Measurements from ENCODE around the gene BAX. TPM values are rescaled to one million over a fixed set of nuclear protein-coding genes. Genes with fewer than 3 reads are reported as not detected.

The BAX gene
- polyA plus RNA-seq, 6 donors from 2014 or later = 56.0 to 88.2 (median 68.3) TPM

DNA sequence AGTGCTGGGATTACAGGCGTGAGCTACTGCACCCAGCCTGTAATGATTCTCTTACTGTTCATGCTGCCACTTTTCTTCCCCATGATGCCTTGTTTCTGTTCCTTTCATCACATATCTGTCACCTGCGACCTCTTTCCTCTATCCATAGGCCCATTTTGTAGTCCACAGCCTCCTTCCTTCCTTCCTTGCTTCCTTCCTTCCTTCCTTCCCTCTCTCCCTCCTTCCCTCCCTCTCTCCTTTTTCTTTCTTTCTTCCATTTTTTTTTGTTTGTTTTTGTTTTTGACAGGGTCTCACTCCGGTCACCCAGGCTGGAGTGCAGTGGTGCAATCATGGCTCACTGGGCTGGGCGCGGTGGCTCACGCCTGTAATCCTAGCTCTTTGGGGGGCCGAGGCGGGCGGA, 34.2 kb downstream of the BAX start:
- Mint-ChIP-seq H3K36me3 (peaks cover 9 to 17% of the 10 kb centered on the region in 2 donors), H3K27me3 (no peaks in the 10 kb centered on the region), H3K4me1 (peaks cover 19 to 36% (median 24%) of the 10 kb centered on the region in 3 donors)

DNA sequence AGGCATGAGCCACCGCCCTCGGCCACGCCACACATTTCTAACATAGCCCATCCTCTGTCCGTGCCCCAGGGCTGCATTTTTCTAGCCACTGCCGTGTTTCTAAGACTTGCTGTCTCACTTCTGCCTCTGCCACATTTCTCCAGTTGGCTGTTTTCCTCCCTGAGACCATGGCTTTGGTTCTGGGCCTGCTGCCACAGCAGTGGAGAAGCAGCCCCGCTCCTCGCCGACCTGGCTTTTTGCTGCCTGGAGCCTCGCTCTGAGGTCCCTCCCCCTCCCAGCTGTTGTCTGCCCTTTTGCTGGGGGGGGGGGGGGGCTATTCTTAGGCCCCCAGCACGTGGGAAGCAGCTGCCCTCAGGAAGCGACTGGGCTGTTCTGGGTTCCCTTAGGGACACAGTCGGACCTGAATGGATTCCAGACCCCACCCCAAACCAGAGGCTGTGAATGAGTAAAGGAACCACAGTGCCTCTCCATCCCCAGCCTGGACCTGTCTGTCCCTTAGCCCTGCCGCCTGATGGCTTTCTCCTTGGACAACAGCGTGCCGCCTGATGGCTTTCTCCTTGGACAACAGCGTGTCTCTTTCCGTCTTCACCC, 35.1 kb downstream of the BAX start:
- H3K27me3 Mint-ChIP-seq = no peaks in the 10 kb centered on the region
- peaks cover 9 to 17% of the 10 kb centered on the region in 2 donors for H3K36me3 Mint-ChIP-seq
- H3K4me3 Mint-ChIP-seq = peak overlapping the region in 2 of 8 donors; percentile 3 to 57
- DNase-seq (no peak), ATAC-seq (ENCODE audit: low read depth in 2 of 2) (no peak)
- peak overlapping the region in 2 of 6 donors; percentile 65 to 87 for H3K27ac Mint-ChIP-seq
- H3K9me3 Mint-ChIP-seq = peaks cover 0 to 2% (median 0%) of the 10 kb centered on the region in 7 donors
- peaks cover 25 to 42% (median 32%) of the 10 kb centered on the region in 3 donors for H3K4me1 Mint-ChIP-seq

More for the DNA sequence above, 34.2 kb downstream of the BAX start:
- peak overlapping the region in 1 of 6 donors; percentile 70 for H3K27ac Mint-ChIP-seq
- ATAC-seq (ENCODE audit: low read depth in 2 of 2) (no peak), DNase-seq (no peak)
- peak overlapping the region in 1 of 8 donors; percentile 71 for H3K4me3 Mint-ChIP-seq
- H3K9me3 Mint-ChIP-seq = peaks cover 0 to 2% (median 0%) of the 10 kb centered on the region in 7 donors

DNA sequence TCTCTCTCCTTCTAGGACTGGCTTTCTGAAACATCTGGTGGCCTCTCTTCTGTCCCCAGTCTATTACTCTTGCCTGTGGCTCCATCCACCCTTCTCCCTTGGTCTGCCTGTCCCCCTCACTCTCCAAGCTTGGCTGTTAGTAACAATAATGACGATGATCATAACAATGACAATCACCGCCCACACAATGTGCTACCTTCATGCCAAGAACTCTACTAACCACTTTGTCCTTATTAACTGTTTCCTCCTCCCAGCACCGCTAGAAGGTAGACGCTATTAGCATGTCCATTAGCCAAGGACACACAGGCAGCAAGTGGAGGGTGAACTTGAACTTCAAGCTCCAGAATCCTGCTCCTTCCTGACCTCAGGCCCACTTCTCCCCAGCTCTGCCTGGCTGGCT, 35.7 kb downstream of the BAX start:
- ATAC-seq (ENCODE audit: low read depth in 2 of 2) (no peak), DNase-seq (no peak)
- peaks cover 0 to 2% (median 0%) of the 10 kb centered on the region in 7 donors for H3K9me3 Mint-ChIP-seq
- H3K27me3 Mint-ChIP-seq = no peaks in the 10 kb centered on the region
- H3K4me1 Mint-ChIP-seq = peaks cover 31 to 48% (median 37%) of the 10 kb centered on the region in 3 donors
- H3K36me3 Mint-ChIP-seq = peaks cover 9 to 17% of the 10 kb centered on the region in 2 donors
- peak overlapping the region in 1 of 6 donors; percentile 86 for H3K27ac Mint-ChIP-seq
- peak overlapping the region in 2 of 8 donors; percentile 6 to 57 for H3K4me3 Mint-ChIP-seq

DNA sequence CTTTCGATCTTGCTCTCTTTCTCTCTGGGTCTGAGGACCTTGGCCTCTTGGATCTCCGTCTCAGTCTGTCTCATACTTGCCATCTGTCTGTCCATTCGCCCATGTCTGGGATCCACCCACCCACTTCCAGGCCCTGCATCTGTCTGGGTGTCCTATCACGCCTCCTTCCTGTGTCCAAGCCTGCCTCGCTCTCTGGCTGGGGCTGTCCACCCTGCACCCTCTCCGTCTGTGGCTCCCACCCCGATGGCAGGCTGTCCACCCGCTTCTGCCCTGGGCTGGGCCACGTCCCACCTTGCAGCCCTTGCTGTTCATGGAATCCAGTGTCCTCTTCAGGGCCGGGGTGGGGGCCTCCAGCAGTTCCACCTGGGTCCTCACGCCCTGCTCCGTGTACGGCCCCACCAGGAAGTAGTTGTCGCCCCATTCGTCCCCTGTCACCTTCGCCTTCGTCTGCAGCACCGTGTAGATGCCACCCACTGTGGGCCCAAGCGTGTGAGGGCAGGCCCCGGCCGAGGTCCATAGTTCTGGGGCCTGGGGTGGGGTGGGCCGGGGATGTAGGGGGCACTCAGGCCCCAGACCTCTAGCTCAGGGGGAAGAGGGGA, 36.4 kb downstream of the BAX start:
- DNase-seq (no peak), ATAC-seq (ENCODE audit: low read depth in 2 of 2) (no peak)
- H3K27ac Mint-ChIP-seq = peak overlapping the region in 3 of 6 donors; percentile 15 to 57 (median 42)
- H3K27me3 Mint-ChIP-seq = no peaks in the 10 kb centered on the region
- H3K36me3 Mint-ChIP-seq = peaks cover 9 to 17% of the 10 kb centered on the region in 2 donors
- peaks cover 0 to 2% (median 0%) of the 10 kb centered on the region in 7 donors for H3K9me3 Mint-ChIP-seq
- peak overlapping the region in 2 of 8 donors; percentile 24 to 28 for H3K4me3 Mint-ChIP-seq
- peaks cover 32 to 48% (median 37%) of the 10 kb centered on the region in 3 donors for H3K4me1 Mint-ChIP-seq

DNA sequence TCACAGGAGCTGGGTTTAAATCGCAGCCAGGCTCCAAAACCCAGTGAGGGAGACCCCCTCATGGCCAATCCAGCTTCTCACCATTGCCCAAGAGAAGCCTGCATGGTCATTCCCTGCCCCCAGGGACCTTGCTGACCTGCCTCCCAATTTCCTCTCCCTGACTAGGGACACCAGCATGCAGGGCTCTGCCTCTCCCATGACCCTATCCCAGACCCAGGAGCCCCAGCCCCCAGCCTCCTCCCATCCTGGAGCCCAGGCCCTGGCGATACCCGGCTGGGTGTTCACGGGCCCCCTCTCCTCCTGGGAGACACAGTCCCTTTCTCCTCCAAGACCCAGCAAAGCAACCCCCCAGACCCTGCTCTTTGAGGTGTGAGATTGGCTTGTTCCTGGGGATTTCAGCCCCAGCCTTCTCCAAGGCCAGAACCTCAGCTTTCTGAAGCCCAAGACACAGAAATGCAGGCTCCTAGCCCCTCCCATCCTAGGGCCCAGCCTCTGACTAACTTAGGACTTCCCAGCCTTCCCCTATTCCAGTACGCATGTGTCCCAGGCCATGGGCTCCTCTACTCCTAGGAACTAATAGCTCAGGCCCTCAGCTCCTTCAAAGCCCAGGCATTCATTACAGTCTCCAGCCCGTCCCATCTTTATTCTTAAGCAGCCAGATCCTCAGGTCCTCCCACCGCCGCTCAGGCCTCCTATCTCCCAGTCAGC, 37.4 kb downstream of the BAX start:
- no peak for DNase-seq
- Mint-ChIP-seq H3K36me3 (peaks cover 9 to 17% of the 10 kb centered on the region in 2 donors), H3K27ac (peak overlapping the region in 4 of 6 donors; percentile 20 to 97 (median 89)), H3K4me3 (peak overlapping the region; percentile 89 to 100 (median 96)), H3K9me3 (peaks cover 0 to 2% (median 0%) of the 10 kb centered on the region in 7 donors), H3K4me1 (peaks cover 36 to 50% (median 37%) of the 10 kb centered on the region in 3 donors), H3K27me3 (no peaks in the 10 kb centered on the region)
- ATAC-seq (ENCODE audit: low read depth in 2 of 2) = no peak

DNA sequence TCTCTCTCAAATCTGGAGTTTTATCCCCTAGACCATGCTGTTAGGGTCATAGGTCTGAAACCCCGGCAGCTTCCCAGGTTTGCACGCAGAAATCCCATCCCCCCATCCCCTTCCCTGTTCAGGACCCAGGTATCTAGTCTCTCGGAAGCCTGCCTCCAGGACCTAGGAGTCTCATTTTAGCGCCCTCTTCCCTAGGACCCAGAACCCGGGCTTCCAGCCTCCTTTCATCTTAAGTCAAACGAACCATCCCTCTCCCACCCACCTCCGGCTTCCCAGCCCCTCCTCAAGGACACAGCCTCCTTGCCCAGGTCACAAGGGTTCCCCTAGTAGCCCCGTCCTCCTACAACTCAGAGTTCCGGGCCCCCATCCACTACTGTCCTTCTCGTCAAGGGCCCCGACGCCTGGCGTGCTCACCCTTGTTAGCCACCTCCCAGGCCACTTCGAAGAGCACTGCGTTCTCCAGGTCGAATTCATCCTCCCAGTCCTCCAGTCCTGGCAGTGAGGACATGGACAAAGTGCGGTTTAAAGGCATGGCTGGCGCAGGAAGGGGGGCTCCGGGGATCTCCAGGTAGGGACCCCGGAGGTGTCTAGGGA, 38.0 kb downstream of the BAX start:
- H3K9me3 Mint-ChIP-seq = peaks cover 0 to 2% (median 0%) of the 10 kb centered on the region in 7 donors
- no peak for ATAC-seq (ENCODE audit: low read depth in 2 of 2)
- H3K36me3 Mint-ChIP-seq = peaks cover 9 to 17% of the 10 kb centered on the region in 2 donors
- peaks cover 34 to 48% (median 41%) of the 10 kb centered on the region in 3 donors for H3K4me1 Mint-ChIP-seq
- DNase-seq = no peak
- no peaks in the 10 kb centered on the region for H3K27me3 Mint-ChIP-seq
- H3K27ac Mint-ChIP-seq = peak overlapping the region; percentile 33 to 99 (median 89)
- peak overlapping the region; percentile 89 to 100 (median 96) for H3K4me3 Mint-ChIP-seq

DNA sequence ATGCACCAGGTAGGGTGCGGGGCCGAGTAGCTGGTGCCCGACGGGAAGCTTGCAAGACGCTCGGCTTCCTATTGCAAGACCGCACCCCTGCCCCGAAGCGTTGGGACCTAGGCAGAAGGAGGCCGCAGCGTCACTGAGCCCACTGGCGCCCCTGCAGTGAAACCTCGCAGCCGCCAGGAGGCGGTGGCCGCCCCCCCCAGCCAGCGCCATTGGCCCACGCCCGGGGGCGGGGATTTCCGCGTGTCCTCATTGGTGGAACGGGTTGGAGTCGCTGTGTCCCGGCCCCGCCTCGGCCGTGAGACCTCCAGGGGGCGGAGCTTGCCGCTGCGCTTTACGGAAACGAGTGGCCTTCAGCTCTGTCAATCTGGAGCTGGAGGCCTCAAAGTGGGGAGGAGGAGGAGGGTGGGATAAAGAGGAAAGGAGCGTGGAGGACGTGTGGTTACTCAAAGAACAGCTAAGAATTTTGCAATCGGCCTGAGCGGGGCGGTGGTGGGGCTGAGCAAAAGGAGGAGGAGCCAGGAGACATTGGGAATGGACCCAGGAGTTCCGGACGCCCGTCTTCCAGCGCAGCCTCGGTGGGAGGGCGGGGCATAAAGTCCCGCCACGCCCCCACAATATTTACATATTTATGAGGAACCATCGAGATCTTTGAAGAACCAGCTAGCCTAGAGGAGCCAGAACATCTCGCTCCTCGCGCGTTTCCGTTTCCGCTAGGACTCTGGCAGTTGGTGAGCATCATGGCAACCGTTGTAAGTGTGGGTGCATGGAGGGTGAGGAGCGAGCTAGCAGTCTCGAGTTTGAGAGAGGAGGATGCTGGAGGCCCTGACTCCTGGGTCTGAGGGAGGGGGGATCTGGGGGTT, 38.7 kb downstream of the BAX start, which contains the start of the genes GYS1 and RUVBL2:
GYS1 (minus strand) TSS at position 135 of the 860 bp plus-strand sequence. CDS start 197 bp downstream, outside the sequence.
RUVBL2 (plus strand) TSS at position 713 of the 860 bp plus-strand sequence; CDS start at position 738, 25 bp downstream.
- Mint-ChIP-seq H3K36me3 (peaks cover 6 to 9% of the 10 kb centered on the region in 2 donors), H3K27ac (peak within 1 kb of the TSS; percentile 93 to 99 (median 98)), H3K4me1 (peaks cover 39 to 49% (median 46%) of the 10 kb centered on the region in 3 donors), H3K27me3 (no peaks in the 10 kb centered on the region), H3K4me3 (peak within 1 kb of the TSS; percentile 89 to 100 (median 96)), H3K9me3 (peaks cover 0 to 2% (median 0%) of the 10 kb centered on the region in 7 donors)
- ATAC-seq (ENCODE audit: low read depth in 2 of 2) (peak; percentile 89 to 90), DNase-seq (peak; percentile 99)

DNA sequence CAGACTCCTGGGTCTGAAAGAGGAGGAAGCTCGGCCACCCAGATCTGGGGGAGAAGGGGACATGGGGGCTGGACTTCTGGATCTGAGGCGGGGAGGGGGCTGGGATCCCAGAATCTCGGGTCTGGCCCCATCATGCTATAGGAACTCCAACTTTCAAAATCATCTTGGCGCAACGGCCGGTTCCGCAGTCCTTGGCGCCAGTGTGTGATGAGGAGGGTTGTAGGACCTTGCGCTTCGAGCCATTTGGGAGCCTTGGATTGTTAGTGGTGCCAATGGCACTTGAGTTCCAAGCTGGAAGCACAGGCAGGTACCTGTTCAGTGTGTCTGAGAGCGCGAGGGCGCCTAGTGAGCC, 39.3 kb downstream of the BAX start:
- Mint-ChIP-seq H3K4me1 (peaks cover 39 to 49% (median 47%) of the 10 kb centered on the region in 3 donors), H3K9me3 (peaks cover 0 to 2% (median 0%) of the 10 kb centered on the region in 7 donors), H3K27me3 (no peaks in the 10 kb centered on the region), H3K36me3 (peaks cover 0 to 3% of the 10 kb centered on the region in 2 donors), H3K4me3 (peak overlapping the region; percentile 89 to 100 (median 96)), H3K27ac (peak overlapping the region; percentile 93 to 99 (median 98))
- DNase-seq (no peak), ATAC-seq (ENCODE audit: low read depth in 2 of 2) (no peak)

DNA sequence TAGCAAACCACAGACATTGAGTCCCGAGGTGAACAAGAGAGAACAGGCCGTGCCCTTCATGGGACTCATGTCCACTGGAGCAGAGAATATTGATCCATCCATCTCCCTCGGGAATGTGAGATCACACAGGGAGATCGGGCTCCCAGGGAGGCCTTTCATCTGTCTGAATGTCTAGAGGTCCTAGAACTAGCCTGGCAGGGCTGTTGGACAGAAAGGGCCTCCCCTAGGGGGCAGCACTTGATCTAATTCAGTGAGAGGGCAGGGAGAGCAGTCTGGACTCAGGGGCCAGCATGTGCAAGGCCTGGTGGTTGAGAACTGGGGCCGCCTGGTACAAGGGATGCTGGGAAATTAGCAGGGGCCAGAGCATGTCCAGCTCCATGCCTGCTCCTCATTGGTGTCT, 43.3 kb downstream of the BAX start:
- no peak for DNase-seq
- peaks cover 0 to 2% (median 0%) of the 10 kb centered on the region in 7 donors for H3K9me3 Mint-ChIP-seq
- no peaks in the 10 kb centered on the region for H3K27me3 Mint-ChIP-seq
- H3K36me3 Mint-ChIP-seq = no peaks in the 10 kb centered on the region
- peak overlapping the region in 1 of 6 donors; percentile 21 for H3K27ac Mint-ChIP-seq
- peak overlapping the region in 2 of 8 donors; percentile 15 to 40 for H3K4me3 Mint-ChIP-seq
- no peak for ATAC-seq (ENCODE audit: low read depth in 2 of 2)
- H3K4me1 Mint-ChIP-seq = peaks cover 25 to 43% (median 28%) of the 10 kb centered on the region in 3 donors

DNA sequence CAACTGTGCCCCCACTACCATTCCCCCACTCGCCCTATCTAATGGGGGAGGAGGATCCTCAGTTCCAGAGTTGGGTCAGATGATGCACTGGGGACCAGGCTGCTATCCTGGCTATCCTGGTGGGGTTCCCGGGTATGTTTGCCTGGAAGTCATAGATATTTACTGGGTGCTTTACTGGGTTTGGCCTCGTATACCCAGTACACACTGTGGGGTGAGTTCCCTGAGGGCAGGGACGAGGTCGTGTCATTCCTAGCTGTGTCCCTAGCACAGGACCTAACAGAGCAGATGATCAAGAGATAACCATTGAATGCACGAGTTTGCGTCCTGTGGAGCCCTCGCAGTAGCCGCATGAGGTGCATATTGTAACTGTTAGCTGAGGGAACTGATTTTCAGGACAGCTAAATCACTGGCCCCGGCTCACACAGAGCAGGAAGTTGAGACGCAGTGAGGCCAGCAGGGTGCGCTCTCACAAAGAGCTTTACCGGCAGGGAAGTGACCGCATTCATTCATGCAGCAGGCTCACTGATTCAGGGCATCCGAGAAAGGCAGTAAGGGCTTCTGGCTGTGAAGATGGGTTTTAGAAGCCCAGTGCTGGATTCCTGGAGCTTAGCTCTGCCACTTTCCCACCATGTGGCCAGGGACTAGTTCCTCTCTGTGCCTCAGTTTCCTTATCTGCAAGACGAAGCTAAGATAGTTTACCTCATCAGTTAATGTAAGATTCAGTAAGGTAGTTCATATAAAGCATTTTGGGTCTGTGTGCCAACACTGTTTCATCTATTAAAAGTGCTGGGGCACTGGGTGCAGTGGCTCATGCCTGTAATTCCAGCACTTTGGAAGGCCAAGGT, 45.0 kb downstream of the BAX start:
- no peaks in the 10 kb centered on the region for H3K9me3 Mint-ChIP-seq
- peak overlapping the region in 1 of 6 donors; percentile 41 for H3K27ac Mint-ChIP-seq
- H3K4me1 Mint-ChIP-seq = peaks cover 17 to 31% (median 18%) of the 10 kb centered on the region in 3 donors
- H3K4me3 Mint-ChIP-seq = peak overlapping the region in 2 of 8 donors; percentile 50 to 68
- ATAC-seq (ENCODE audit: low read depth in 2 of 2) = peak; percentile 78 to 79
- peak; percentile 36 for DNase-seq
- H3K27me3 Mint-ChIP-seq = no peaks in the 10 kb centered on the region
- H3K36me3 Mint-ChIP-seq = peaks cover 0 to 6% of the 10 kb centered on the region in 2 donors

DNA sequence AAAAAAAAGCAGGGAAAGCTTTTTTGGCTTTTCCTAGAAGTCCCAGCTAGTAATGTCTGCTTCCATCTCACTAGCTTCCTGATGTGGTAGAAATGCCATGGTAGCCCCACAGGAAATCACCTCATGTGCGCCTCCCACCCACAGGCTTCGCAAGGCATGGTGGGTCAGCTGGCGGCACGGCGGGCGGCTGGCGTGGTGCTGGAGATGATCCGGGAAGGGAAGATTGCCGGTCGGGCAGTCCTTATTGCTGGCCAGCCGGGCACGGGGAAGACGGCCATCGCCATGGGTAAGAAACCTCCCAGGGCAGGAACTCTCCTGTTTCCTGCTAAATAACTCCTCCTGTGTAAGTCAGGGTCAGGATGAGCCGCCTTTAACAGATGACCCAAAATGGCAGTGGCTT, 49.5 kb downstream of the BAX start:
- no peak overlapping the region for H3K4me3 Mint-ChIP-seq
- DNase-seq (no peak), ATAC-seq (ENCODE audit: low read depth in 2 of 2) (no peak)
- H3K9me3 Mint-ChIP-seq = no peaks in the 10 kb centered on the region
- H3K27me3 Mint-ChIP-seq = no peaks in the 10 kb centered on the region
- peaks cover 0 to 6% of the 10 kb centered on the region in 2 donors for H3K36me3 Mint-ChIP-seq
- no peak overlapping the region for H3K27ac Mint-ChIP-seq
- H3K4me1 Mint-ChIP-seq = peaks cover 0 to 7% (median 6%) of the 10 kb centered on the region in 3 donors
